Neural cell (in vitro differentiated cells): ENCODE measurements around the gene RASL10A. TPM values are rescaled to one million over a fixed set of nuclear protein-coding genes. Genes with fewer than 3 reads are reported as not detected.

Experiments
- H2AFZ ChIP-seq: fragments of 200-600, 300-800 bp; sonication (generic), shearing (Covaris generic); 2 replicates; pipeline ENCODE4 v1.6.0; 2014; ENCODE audit warnings: low read depth, mild to moderate bottlenecking, antibody characterized with exemption, low read length, moderate library complexity
- H3F3A ChIP-seq: fragments of 200-600 bp; shearing (Covaris generic); 2 replicates; pipeline ENCODE4 v1.6.1; 2016; ENCODE audit warnings: mild to moderate bottlenecking, moderate library complexity, mixed read lengths, antibody characterized with exemption, low read length; ENCODE audit not compliant: insufficient read depth, poor library complexity, severe bottlenecking
- H3K27ac ChIP-seq: fragments of 200-600, 300-800 bp; sonication (generic), shearing (Covaris generic); 2 replicates; pipeline ENCODE4 v1.5.1; 2014; ENCODE audit warnings: mild to moderate bottlenecking, low read length, moderate library complexity
- H3K27me3 ChIP-seq: fragments of 300-800, 200-600 bp; sonication (generic), shearing (Covaris generic); 2 replicates; pipeline ENCODE4 v1.6.0; 2014; ENCODE audit warnings: mild to moderate bottlenecking, low read depth, low read length, moderate library complexity; ENCODE audit not compliant: insufficient read depth
- H3K36me3 ChIP-seq: fragments of 300-800, 200-600 bp; sonication (generic), shearing (Covaris generic); 2 replicates; pipeline ENCODE4 v1.5.1; 2014; ENCODE audit warnings: mild to moderate bottlenecking, antibody characterized with exemption, low read length, moderate library complexity; ENCODE audit not compliant: insufficient read depth
- H3K4me2 ChIP-seq: fragments of 300-800, 200-600 bp; sonication (generic), shearing (Covaris generic); 2 replicates; pipeline ENCODE4 v1.6.0; 2014; ENCODE audit warnings: mild to moderate bottlenecking, low read length
- H3K4me3 ChIP-seq: fragments of 300-800, 200-600 bp; sonication (generic), shearing (Covaris generic); 2 replicates; pipeline ENCODE4 v1.5.1; 2014; ENCODE audit warnings: mild to moderate bottlenecking, low read length, moderate library complexity
- H3K79me2 ChIP-seq: fragments of 200-600 bp; shearing (Covaris generic); replicated peaks from 2 replicates; pipeline ENCODE4 v1.6.0; 2014; ENCODE audit warnings: mild to moderate bottlenecking, low read length, moderate library complexity; ENCODE audit not compliant: insufficient read depth
- H3K9ac ChIP-seq: fragments of 300-800, 200-600 bp; sonication (generic), shearing (Covaris generic); 2 replicates; pipeline ENCODE4 v1.6.1; 2016; ENCODE audit warnings: mild to moderate bottlenecking, low read length, mixed read lengths
- H3K9me2 ChIP-seq: fragments of 200-600 bp; shearing (Covaris generic); 2 replicates; pipeline ENCODE4 v1.6.1; 2016; ENCODE audit warnings: mild to moderate bottlenecking, low read length, mixed read lengths; ENCODE audit not compliant: insufficient read depth
- H3K9me3 ChIP-seq: fragments of 200-600, 300-800 bp; sonication (generic), shearing (Covaris generic); 2 replicates; pipeline ENCODE4 v1.6.1; 2016; ENCODE audit warnings: mild to moderate bottlenecking, mixed run types, low read length, moderate library complexity, mixed read lengths
- H4K20me1 ChIP-seq: fragments of 200-600 bp; shearing (Covaris generic); 2 replicates; pipeline ENCODE4 v1.6.1; 2016; ENCODE audit warnings: mild to moderate bottlenecking, mixed run types; ENCODE audit not compliant: insufficient read depth
- CTCF ChIP-seq: fragments of 450-650 bp; IDR thresholded peaks from 2 replicates; pipeline ENCODE4 v1.5.1; 2014; ENCODE audit warnings: antibody characterized with exemption, mild to moderate bottlenecking, moderate library complexity; ENCODE audit not compliant: poor library complexity, severe bottlenecking
- EP300 ChIP-seq: fragments of 450-650 bp; conservative IDR thresholded peaks from 2 replicates; pipeline ENCODE4 v1.6.1; 2014; ENCODE audit warnings: antibody characterized with exemption, mild to moderate bottlenecking, moderate library complexity; ENCODE audit not compliant: poor library complexity, severe bottlenecking
- EZH2 ChIP-seq: fragments of 200-600, 300-800 bp; shearing (Covaris generic), sonication (generic); IDR thresholded peaks from 2 replicates; pipeline ENCODE4 v1.6.1; 2014; ENCODE audit warnings: antibody characterized with exemption, low read length, borderline replicate concordance, mild to moderate bottlenecking; ENCODE audit not compliant: insufficient read depth, poor library complexity, severe bottlenecking
- MXI1 ChIP-seq: fragments of 450-650 bp; conservative IDR thresholded peaks from 2 replicates; pipeline ENCODE4 v1.6.1; 2014; ENCODE audit warnings: antibody characterized with exemption, mild to moderate bottlenecking; ENCODE audit not compliant: poor library complexity, severe bottlenecking
- POLR2AphosphoS5 ChIP-seq: IDR thresholded peaks from 2 replicates; pipeline ENCODE4 v1.6.1; 2012
- RAD21 ChIP-seq: fragments of 450-650 bp; conservative IDR thresholded peaks from 2 replicates; pipeline ENCODE4 v1.6.1; 2014; ENCODE audit warnings: antibody characterized with exemption, mild to moderate bottlenecking, moderate library complexity
- REST ChIP-seq: IDR thresholded peaks from 2 replicates; pipeline ENCODE4 v1.6.1; 2012; ENCODE audit warnings: borderline replicate concordance
- SMC3 ChIP-seq: fragments of 450-650 bp; conservative IDR thresholded peaks from 2 replicates; pipeline ENCODE4 v1.6.1; 2014; ENCODE audit warnings: antibody characterized with exemption, mild to moderate bottlenecking, moderate library complexity; ENCODE audit not compliant: poor library complexity
- TAF1 ChIP-seq: IDR thresholded peaks from 2 replicates; pipeline ENCODE4 v1.6.1; 2012; ENCODE audit warnings: low read depth
- polyA plus RNA-seq: library from polyadenylated mRNA; depleted of rRNA; stranded (reverse); fragments of >200 nt; gene quantifications from 2 replicates; pipeline ENCODE4 v1.2.3, GENCODE V29; 2014

RASL10A gene
- polyA plus RNA-seq, 1 donor from 2014 or later, result 3.0 TPM

GRCh38 chr22:29332886-29333496 lies 17.5 kb upstream of the RASL10A start:
- Histone ChIP-seq H3K27me3 (no peaks in the 10 kb centered on the region), H3K36me3 (no peaks in the 10 kb centered on the region), H3K9me3 (no peaks in the 10 kb centered on the region), H3F3A (no peaks in the 10 kb centered on the region), H4K20me1 (no peaks in the 10 kb centered on the region), H3K4me2 (no peak overlapping the region), H2AFZ (no peak overlapping the region), H3K9ac (no peak overlapping the region), H3K27ac (no peak overlapping the region), H3K79me2 (no peaks in the 10 kb centered on the region), H3K9me2 (no peaks in the 10 kb centered on the region), H3K4me3 (no peak overlapping the region)
- TF ChIP-seq POLR2AphosphoS5 (no peak), TAF1 (no peak), MXI1 (no peak), EP300 (no peak)

GRCh38 chr22:29331658-29332300 lies 16.3 kb upstream of the RASL10A start:
- Histone ChIP-seq H3K36me3 (no peaks in the 10 kb centered on the region), H3K27ac (no peak overlapping the region)

More at GRCh38 chr22:29331658-29332300, 16.3 kb upstream of the RASL10A start:
- no peak overlapping the region for H2AFZ ChIP-seq
- H3K79me2 ChIP-seq, result no peaks in the 10 kb centered on the region
- no peak overlapping the region for H3K9ac ChIP-seq
- no peaks in the 10 kb centered on the region for H4K20me1 ChIP-seq
- no peak overlapping the region for H3K4me2 ChIP-seq
- H3K9me2 ChIP-seq, result no peaks in the 10 kb centered on the region
- H3K27me3 ChIP-seq, result no peaks in the 10 kb centered on the region
- no peaks in the 10 kb centered on the region for H3K9me3 ChIP-seq
- TF ChIP-seq CTCF (no peak), TAF1 (no peak), RAD21 (no peak), EZH2 (no peak), SMC3 (no peak), POLR2AphosphoS5 (no peak), REST (no peak), EP300 (no peak), MXI1 (no peak)
- H3K4me3 ChIP-seq, result no peak overlapping the region
- no peaks in the 10 kb centered on the region for H3F3A ChIP-seq
